ENCODE results near the gene RNF215.

RNF215 gene

GRCh38 chr22:30332994-30333706 is 54.1 kb downstream of the RNF215 start:
- no peak for DNase-seq (ENCODE audit: low read depth)

- DNase-seq (ENCODE audit: low read depth) = no peak
These were observed 54.7 kb downstream of the RNF215 start for GRCh38 chr22:30332551-30332950.

Data from HS-27A (cell line).